Midbrain (tissue), 1 donor: ENCODE results near the gene LIX1.
"Not testable (repeated sequence)": the region's sequence is repeated elsewhere in the genome, so short reads cannot be mapped to it uniquely, and the experiment has no call there.

Source experiments
- DNase-seq: peaks from one replicate; lab custom pipeline; 2025; lab: John Stamatoyannopoulos, UW

LIX1 gene

GRCh38 chr5:97142521-97143254 is at the start of gene LIX1:
Gene LIX1, minus strand, starts transcription at chr5:97142611. Its CDS starts 35 bp downstream, at chr5:97142576.
- peak; percentile 83 for DNase-seq

DNA sequence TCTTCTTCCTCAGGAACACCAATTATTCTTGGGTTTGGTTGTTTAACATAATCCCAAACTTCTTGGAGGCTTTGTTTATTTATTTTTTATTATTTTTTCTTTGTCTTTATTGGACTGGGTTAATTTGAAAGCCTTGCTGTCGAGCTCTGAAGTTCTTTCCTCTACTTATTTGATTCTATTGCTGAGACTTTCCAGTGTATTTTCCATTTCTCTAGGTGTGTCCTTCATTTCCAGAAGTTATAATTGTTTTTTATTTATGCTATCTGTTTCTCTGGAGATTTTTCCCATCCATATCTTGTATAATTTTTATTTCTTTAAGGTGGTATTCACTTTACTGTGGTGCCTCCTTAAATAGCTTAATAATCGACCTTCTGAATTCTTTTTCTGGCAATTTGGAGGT is 49.5 kb upstream of the LIX1 start:
- no peak for DNase-seq

DNA sequence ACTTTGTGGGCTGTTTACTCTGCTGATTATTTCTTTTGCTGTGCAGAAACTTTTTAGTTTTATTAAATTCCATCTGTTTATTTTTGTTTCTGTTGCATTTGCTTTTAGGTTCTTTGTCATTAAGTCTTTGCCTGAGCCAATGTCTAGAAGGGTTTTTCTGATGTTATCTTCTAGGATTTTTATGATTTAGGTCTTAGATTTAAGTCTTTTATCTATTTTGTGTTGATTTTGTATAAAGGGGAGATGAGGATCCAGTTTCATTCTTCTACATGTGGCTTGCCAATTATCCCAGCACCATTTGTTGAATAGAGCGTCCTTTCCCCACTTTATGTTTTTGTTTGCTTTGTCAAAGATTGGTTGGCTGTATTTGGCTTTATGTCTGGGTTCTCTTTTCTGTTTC is 47.1 kb upstream of the LIX1 start:
- not testable (repeated sequence) for DNase-seq

DNA sequence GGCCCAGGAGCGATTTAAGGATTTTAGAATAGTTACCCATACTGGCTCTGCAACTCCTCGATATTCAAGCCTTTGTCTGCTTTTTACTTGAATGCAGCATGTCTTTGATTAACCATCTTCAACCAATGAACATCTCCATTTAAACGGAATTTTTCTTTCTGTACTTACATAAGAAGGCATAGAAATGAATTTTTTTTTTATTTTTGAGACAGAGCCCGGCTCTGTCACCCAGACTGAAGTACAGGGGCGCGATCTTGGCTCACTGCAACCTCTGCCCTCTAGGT is 41.5 kb upstream of the LIX1 start:
- no peak for DNase-seq

- peak; percentile 96 for DNase-seq
Measured at GRCh38 chr5:97183100-97183929, 40.9 kb upstream of the LIX1 start, which contains the start of gene RIOK2. Gene RIOK2, minus strand, starts transcription at chr5:97183247. Its CDS starts 56 bp downstream, at chr5:97183191.

GRCh38 chr5:97182571-97183099 is 40.2 kb upstream of the LIX1 start:
- no peak for DNase-seq

- DNase-seq = no peak
Measured at GRCh38 chr5:97181856-97182545, 39.6 kb upstream of the LIX1 start.

DNA sequence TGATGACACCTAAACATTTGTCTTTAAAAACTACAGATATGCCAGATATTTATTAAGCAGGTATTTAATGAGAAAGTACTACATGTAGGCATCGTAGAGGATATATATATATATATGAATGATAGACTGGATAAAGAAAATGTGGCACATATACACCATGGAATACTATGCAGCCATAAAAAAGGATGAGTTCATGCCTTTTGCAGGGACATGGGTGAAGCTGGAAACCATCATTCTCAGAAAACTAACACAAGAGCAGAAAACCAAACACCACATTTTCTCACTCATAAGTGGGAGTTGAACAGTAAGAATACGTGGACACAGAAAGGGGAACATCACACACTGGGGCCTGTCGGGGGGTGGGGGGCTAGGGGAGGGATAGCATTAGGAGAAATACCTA is 37.0 kb upstream of the LIX1 start:
- not testable (repeated sequence) for DNase-seq

DNA sequence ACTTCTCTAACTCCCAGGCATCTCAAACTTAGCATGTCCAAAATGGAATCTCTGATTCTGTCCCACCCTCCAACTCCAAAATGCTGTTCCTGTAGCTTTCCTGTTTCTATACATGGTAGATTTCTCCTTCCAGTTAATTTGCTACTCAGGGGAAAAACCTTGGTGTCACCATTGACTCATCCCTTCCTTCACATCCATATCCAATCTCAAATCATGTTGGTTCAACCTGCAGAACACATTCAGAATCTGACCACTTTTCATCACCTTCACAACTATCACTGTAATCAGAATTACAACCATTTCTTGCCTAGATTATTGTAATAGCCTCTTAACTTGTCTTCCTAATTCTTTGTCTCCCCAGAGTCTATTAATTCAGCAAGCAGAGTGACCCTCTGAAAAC is 29.8 kb upstream of the LIX1 start:
- DNase-seq = no peak

DNA sequence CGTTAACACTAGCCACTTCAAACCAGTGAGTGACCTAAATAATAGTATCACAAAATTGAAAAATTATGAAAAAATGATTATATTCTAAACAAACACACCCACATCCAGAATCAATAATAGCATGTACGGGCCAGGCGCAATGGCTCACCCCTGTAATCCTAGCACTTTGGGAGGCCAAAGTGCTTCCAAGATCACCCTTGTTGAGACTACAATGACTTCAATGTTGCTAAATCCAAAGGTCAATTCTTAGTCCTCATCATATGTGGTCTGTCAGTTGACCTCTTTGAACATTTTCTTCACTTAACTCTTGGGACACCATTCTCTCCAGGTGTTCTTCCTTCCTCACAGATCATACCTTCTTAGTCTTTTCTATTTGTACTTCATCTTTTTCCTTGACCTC is 29.3 kb upstream of the LIX1 start:
- no peak for DNase-seq

DNA sequence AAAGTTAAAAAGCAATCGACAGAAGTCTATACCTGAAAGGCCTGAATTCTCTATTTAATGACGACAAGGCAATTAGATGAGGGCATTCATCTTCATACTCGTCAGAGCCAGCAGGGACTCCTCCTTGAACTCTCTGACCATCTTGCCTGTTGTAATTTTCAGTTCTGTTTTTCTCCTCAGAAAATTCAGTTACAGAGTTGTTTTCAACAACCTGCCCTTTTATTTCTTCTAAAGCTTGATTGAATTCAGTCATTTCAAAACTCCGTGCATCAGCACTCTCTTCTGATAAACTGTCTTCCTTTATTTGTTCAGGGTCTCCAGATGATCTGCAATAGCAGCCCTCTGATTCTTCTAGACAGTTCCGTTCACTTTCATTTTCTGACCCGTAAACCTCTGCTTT is 25.0 kb upstream of the LIX1 start:
- DNase-seq = no peak

DNA sequence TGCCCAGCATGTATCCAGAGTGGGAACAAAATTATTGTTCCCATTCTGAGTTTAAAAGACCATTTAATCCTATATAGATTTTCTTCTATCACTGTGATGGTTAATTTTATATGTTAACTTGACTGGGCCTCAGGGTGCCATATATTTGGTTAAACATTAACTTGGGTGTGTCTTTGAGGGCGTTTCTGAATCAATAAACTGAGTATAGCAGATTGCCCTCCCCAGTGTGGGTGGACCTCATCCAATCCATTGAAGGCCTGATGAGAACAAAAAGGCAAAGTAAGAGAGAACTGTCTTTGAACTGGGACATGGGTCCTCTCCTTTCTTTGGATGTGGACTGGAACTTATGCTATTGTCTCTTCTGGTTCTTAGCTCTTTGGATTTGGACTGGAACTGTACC is 23.3 kb upstream of the LIX1 start:
- DNase-seq = no peak

DNA sequence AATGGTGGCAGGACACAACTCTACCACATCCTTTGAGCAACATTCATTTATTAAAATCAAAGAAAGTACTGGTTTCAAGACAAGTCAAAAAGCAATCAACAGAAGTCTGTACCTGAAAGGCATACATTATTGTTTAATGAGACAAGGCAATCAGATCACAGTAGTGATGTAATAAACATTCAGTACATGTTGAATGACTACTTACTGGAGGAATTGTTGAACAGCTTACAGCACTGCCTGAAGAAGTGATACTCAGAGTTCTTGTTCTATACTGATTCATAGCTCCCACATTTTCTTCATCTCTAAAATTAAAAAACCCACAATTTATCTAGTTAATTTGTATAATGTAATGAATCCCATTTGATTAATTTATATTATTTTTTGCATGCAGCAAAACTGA is 22.4 kb upstream of the LIX1 start:
- no peak for DNase-seq

GRCh38 chr5:97163790-97164285 is 21.4 kb upstream of the LIX1 start:
- no peak for DNase-seq

DNA sequence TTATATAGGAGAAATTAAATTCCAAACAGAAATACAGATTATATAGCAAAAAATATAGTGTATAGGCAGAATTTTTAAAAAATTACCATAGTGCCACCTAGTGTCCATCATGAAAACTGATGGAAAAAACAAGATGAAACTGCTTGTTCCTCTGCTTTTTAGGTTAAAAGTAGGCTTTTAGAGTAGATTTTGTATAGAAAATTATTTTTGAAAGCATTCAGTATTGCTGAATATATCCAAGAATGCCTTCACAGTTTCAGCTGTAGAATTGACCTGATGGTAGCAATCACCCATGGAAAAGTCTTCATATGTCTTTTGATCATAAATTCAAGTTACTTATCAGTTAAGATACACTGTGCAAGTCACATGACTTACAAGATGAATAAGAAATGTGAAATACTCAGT is 21.0 kb upstream of the LIX1 start:
- DNase-seq = no peak

DNA sequence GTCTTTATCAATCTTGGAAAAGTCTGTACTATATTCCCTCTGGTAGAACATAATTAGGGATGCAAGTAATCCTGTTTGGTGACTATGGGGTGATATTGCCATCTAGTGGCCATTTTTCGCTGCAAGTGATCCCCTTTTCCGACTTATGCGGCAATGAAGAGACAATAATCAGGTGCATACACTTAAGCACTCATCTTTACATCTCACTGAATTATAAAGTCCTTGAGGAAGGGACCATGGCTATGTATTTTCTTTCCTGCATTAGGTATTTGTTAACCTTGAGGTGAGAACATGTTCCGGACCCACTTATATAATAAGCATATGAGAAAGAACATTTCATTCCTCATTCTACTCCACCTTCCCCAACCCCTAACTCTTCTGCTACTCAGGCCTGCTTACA is 19.6 kb upstream of the LIX1 start:
- peak; percentile 86 for DNase-seq

- no peak for DNase-seq
Measured at GRCh38 chr5:97157689-97158088, 15.3 kb upstream of the LIX1 start.

GRCh38 chr5:97151370-97151769 is 9.0 kb upstream of the LIX1 start:
- DNase-seq = no peak

DNA sequence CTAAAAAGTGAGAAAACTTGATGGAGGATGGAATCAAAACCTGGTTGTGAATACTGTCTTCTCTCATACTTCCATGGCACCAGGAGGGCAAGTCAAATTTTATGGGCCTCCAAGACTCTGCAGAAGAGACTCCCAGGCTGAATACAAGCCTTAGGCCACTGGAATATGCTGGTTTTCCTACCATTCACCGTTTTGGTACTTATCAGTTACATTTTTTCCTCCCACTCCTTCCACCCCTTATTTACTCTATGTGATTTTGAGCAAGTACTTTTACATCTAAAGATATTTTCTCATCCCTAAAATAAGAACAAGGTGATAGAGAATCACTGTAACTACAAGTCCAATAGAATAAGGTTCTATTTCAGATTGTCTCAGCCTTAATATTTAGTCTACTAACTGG is 8.0 kb upstream of the LIX1 start:
- DNase-seq = no peak

DNA sequence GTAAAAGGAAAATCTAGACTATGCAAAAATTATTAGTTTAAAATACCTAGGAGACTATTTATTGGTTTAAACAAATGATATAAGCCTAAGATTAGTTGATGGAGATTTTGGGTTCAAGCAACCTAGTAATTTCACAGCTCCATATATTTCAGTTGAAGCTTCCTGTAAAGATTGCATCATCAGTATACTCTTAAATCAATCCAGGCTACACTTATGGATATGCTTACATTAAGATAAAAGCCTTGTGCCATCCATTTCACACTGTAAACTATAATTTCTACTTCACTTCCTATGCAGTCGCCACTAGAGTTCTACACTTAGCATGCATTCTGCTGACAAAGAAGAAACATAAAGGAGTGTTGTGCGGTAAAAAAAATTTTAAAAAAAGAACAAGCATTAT is 7.3 kb upstream of the LIX1 start:
- DNase-seq = no peak

DNA sequence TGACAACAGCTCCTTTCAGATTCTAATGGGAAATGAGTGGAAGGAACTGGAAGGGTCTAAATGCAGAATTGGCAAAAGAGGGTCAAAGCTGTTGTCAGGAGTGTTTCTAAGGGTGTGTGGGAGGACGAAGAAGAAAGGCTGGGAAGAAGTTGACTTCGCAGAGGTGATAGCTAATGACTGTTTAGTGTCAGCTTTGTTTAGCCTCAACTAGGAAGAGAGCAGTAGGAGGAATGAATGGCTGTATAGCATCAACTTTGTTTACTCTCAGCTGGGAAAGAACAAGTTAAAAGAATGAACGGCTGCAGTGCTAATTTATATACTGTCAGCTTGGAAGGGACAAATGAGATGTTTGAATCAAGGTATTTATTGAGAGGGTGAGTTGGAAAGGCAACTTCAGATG is 5.9 kb upstream of the LIX1 start:
- DNase-seq = no peak

- no peak for DNase-seq
Measured at GRCh38 chr5:97143704-97144103, 1.3 kb upstream of the LIX1 start.

DNA sequence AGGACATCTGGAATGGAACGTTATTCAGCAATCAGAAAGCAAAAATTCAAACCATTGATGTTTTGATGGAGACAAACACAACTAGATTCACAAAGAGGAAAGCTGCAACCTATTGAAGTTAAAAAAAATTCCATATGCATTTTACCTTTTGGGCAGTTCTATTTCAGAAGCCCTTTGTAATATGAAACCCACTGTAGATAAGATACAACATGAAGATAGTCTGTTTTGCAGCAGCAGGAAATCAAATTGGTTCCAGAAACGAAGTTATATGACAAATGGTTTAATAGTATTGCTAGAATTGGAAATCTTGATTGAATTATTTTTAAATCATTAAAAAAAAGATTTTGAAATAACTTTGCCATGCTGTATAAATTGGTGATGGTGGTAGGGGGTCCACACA is 872 bp downstream of the LIX1 start:
- DNase-seq = no peak
